Caco-2 (cell line): ENCODE data around the gene SPINK1. TPM values are rescaled to one million over a fixed set of nuclear protein-coding genes. Genes with fewer than 3 reads are reported as not detected.

Experiments used
- BruUV-seq: library from RNA; stranded (reverse); fragments of 400-500 nt; replicated peaks from 2 replicates; lab custom pipeline; 2021; lab: Mats Ljungman, UMichigan
- CTCF ChIA-PET: fragments of 300-600 bp; sonication (Branson Sonifier 250); formaldehyde crosslinking; loops from one replicate; lab custom pipeline; 2022; ENCODE audit warnings: antibody characterized with exemption; lab: Charles Lee
- POLR2A ChIA-PET: fragments of 300-600 bp; sonication (Branson Sonifier 250); formaldehyde crosslinking; loops from one replicate; lab custom pipeline; 2022; ENCODE audit warnings: antibody characterized with exemption; lab: Charles Lee
- DNase-seq, 2 experiments: peaks; one replicate each; pipeline versions ENCODE4 v3.0.0 to v3.0.0-alpha.2; 2020 to 2022
- H3K27me3 ChIP-seq: replicated peaks from 2 replicates; pipeline ENCODE4 v1.6.0; 2011; ENCODE audit warnings: low read length; ENCODE audit not compliant: control insufficient read depth, insufficient read depth
- H3K36me3 ChIP-seq: 2 replicates; pipeline ENCODE4 v1.5.1; 2011; ENCODE audit warnings: low read length; ENCODE audit not compliant: control insufficient read depth, insufficient read depth
- H3K4me1 ChIP-seq: fragments of 250-450 bp; sonication (Bioruptor Pico); 2 replicates; pipeline ENCODE4 v1.5.1; 2020; ENCODE audit warnings: mild to moderate bottlenecking
- H3K4me3 ChIP-seq: 2 replicates; pipeline ENCODE4 v1.5.1; 2011; ENCODE audit warnings: low read depth, mild to moderate bottlenecking, control low read depth, low read length
- H3K9me3 ChIP-seq: fragments of 250-450 bp; sonication (Bioruptor Pico); 2 replicates; pipeline ENCODE4 v1.5.1; 2020; ENCODE audit warnings: mild to moderate bottlenecking, moderate library complexity
- H3K27ac Mint-ChIP-seq: one replicate; pipeline ENCODE4 v1.8.0; 2022; ENCODE audit warnings: mixed read lengths; ENCODE audit not compliant: unreplicated experiment
- H3K27me3 Mint-ChIP-seq: one replicate; pipeline ENCODE4 v1.8.0; 2022; ENCODE audit warnings: mixed read lengths; ENCODE audit not compliant: insufficient read depth, unreplicated experiment
- H3K36me3 Mint-ChIP-seq: one replicate; pipeline ENCODE4 v1.8.0; 2022; ENCODE audit warnings: mild to moderate bottlenecking, mixed read lengths; ENCODE audit not compliant: insufficient read depth, unreplicated experiment
- H3K4me1 Mint-ChIP-seq: one replicate; pipeline ENCODE4 v1.8.0; 2022; ENCODE audit warnings: low read depth, mixed read lengths; ENCODE audit not compliant: unreplicated experiment
- H3K4me3 Mint-ChIP-seq: one replicate; pipeline ENCODE4 v1.8.0; 2022; ENCODE audit warnings: mild to moderate bottlenecking, moderate library complexity, mixed read lengths; ENCODE audit not compliant: unreplicated experiment
- H3K9me3 Mint-ChIP-seq: one replicate; pipeline ENCODE4 v1.8.0; 2022; ENCODE audit warnings: mixed read lengths; ENCODE audit not compliant: unreplicated experiment
- intact Hi-C: fragments of 100-400 bp; cut with micrococcal nuclease; formaldehyde crosslinking; loops from one replicate; pipeline ENCODE4 v1.10.0; 2022; ENCODE audit not compliant: unreplicated experiment
- total RNA-seq: library from RNA; stranded (reverse); gene quantifications from 2 replicates; pipeline ENCODE4 v1.2.3, GENCODE V29; 2022
- TF ChIP-seq, protein P1 (sequence below), 2 experiments: fragments of 200-600 bp in 1 of 2; IDR thresholded peaks; 1 replicate in 1 of 2; 2 replicates in 1 of 2; pipeline versions ENCODE4 v1.5.1 to v1.8.0; 2011 to 2022; ENCODE audit warnings: antibody characterized with exemption in 1 of 2, control low read depth in 1 of 2, inconsistent platforms in 1 of 2, low read depth in 1 of 2, low read length in 1 of 2, mild to moderate bottlenecking in 1 of 2, moderate library complexity in 1 of 2; ENCODE audit not compliant: insufficient read depth in 1 of 2, severe bottlenecking in 1 of 2, unreplicated experiment in 1 of 2

Gene SPINK1
- total RNA-seq, 1 experiment from 2014 or later: 1,916 TPM

GRCh38 chr5:147780924-147781573 is 50.4 kb downstream of the SPINK1 start:
- no peaks in the 10 kb centered on the region for H3K4me1 ChIP-seq
- ChIA-PET CTCF (no interaction called here), POLR2A (no interaction called here)
- no peak for DNase-seq
- TSS peak; percentile 51 for BruUV-seq
- no peak overlapping the region for H3K4me3 ChIP-seq
- no peaks in the 10 kb centered on the region for H3K9me3 ChIP-seq
- TF ChIP-seq, protein P1, sequence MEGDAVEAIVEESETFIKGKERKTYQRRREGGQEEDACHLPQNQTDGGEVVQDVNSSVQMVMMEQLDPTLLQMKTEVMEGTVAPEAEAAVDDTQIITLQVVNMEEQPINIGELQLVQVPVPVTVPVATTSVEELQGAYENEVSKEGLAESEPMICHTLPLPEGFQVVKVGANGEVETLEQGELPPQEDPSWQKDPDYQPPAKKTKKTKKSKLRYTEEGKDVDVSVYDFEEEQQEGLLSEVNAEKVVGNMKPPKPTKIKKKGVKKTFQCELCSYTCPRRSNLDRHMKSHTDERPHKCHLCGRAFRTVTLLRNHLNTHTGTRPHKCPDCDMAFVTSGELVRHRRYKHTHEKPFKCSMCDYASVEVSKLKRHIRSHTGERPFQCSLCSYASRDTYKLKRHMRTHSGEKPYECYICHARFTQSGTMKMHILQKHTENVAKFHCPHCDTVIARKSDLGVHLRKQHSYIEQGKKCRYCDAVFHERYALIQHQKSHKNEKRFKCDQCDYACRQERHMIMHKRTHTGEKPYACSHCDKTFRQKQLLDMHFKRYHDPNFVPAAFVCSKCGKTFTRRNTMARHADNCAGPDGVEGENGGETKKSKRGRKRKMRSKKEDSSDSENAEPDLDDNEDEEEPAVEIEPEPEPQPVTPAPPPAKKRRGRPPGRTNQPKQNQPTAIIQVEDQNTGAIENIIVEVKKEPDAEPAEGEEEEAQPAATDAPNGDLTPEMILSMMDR (IDR thresholded peaks at IDR 0.05; ENCODE audit: insufficient read depth in 1 of 2, low read depth in 1 of 2, low read length in 1 of 2, severe bottlenecking in 1 of 2, unreplicated experiment in 1 of 2): no peak
- no peaks in the 10 kb centered on the region for H3K36me3 ChIP-seq
- Mint-ChIP-seq H3K27ac (no peak overlapping the region), H3K27me3 (no peaks in the 10 kb centered on the region), H3K36me3 (no peaks in the 10 kb centered on the region), H3K4me1 (no peaks in the 10 kb centered on the region), H3K9me3 (no peaks in the 10 kb centered on the region), H3K4me3 (no peak overlapping the region)
- H3K27me3 ChIP-seq: no peaks in the 10 kb centered on the region
- intact Hi-C loops: no loop called here

DNA sequence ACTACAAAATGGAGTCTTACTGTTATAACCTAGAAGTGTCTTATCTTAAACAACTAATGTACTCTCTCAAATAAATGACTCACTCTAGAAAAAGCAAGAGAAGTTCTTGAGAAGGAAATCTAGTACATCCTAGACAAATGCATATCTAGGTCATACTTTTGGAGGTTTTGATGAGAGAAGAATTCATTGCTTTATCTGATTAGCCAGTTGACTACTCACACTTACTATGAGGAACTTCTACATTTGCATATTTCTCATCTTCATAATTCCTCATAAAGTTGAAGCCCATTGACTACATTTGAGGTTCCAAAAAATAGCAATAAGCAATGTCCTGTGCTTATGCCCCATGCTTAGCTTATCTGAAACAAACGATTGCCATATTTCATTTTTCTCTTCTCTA is 51.8 kb downstream of the SPINK1 start:
- H3K4me1 Mint-ChIP-seq: no peaks in the 10 kb centered on the region
- Histone ChIP-seq H3K9me3 (no peaks in the 10 kb centered on the region), H3K36me3 (no peaks in the 10 kb centered on the region), H3K4me3 (no peak overlapping the region), H3K4me1 (no peaks in the 10 kb centered on the region), H3K27me3 (no peaks in the 10 kb centered on the region)
- intact Hi-C loops: no loop called here
- ChIA-PET POLR2A (no interaction called here), CTCF (no interaction called here)
- H3K27ac Mint-ChIP-seq: no peak overlapping the region
- TF ChIP-seq, protein P1 (IDR thresholded peaks at IDR 0.05; ENCODE audit: insufficient read depth in 1 of 2, low read depth in 1 of 2, low read length in 1 of 2, severe bottlenecking in 1 of 2, unreplicated experiment in 1 of 2): no peak
- H3K9me3 Mint-ChIP-seq: no peaks in the 10 kb centered on the region
- DNase-seq: no peak
- H3K4me3 Mint-ChIP-seq: no peak overlapping the region
- no peaks in the 10 kb centered on the region for H3K36me3 Mint-ChIP-seq
- H3K27me3 Mint-ChIP-seq: no peaks in the 10 kb centered on the region
- BruUV-seq: no TSS peak

DNA sequence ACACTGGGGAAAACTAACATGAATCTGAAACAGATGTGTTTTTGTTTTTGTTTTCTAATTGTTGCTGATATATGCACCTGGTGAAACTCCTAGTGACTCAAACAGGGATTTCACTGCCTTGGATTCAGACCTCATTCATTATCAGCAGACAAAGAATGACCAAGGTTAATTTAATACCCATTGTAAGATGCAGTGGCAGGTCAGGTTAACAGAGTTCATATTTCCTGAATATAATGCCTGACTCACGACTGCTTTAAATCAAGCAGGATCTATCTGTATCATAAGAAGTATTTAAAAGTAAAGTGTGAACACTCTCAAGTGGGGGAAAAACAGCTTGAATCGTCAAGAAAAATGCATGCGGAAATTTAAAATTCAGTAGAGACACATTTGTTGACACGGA is 54.5 kb downstream of the SPINK1 start:
- intact Hi-C loops: no loop called here
- no TSS peak for BruUV-seq
- Mint-ChIP-seq H3K4me3 (no peak overlapping the region), H3K9me3 (no peaks in the 10 kb centered on the region), H3K27me3 (no peaks in the 10 kb centered on the region), H3K36me3 (no peaks in the 10 kb centered on the region), H3K4me1 (no peaks in the 10 kb centered on the region), H3K27ac (no peak overlapping the region)
- H3K36me3 ChIP-seq: no peaks in the 10 kb centered on the region
- no peaks in the 10 kb centered on the region for H3K4me1 ChIP-seq
- POLR2A ChIA-PET: no interaction called here
- CTCF ChIA-PET: no interaction called here
- no peaks in the 10 kb centered on the region for H3K27me3 ChIP-seq
- no peak for DNase-seq
- H3K9me3 ChIP-seq: no peaks in the 10 kb centered on the region
- H3K4me3 ChIP-seq: no peak overlapping the region
- TF ChIP-seq, protein P1 (IDR thresholded peaks at IDR 0.05; ENCODE audit: insufficient read depth in 1 of 2, low read depth in 1 of 2, low read length in 1 of 2, severe bottlenecking in 1 of 2, unreplicated experiment in 1 of 2): no peak

Other genes starting within 250 kb of the SPINK1 start
- gene JAKMIP2, start 48.9 kb downstream of the SPINK1 start, total RNA-seq: 0.58 and 1.2 TPM in 2 replicates
- not detected in 2 replicates for gene SCGB3A2, start 47.0 kb upstream of the SPINK1 start, total RNA-seq
- 0.63 TPM in 1 of 2 replicates, not detected in the other for gene C5orf46, start 74.9 kb upstream of the SPINK1 start, total RNA-seq
- 2.2 and 4.2 TPM in 2 replicates for gene SPINK5, start 232.3 kb upstream of the SPINK1 start, total RNA-seq